Loucy (cell line): ENCODE results near the gene SASH1.

ENCODE experiments used
- EZH2phosphoT487 ChIP-seq: fragments of 200-600 bp; IDR thresholded peaks from 2 replicates; pipeline ENCODE4 v1.6.1; 2018; ENCODE audit warnings: antibody characterized with exemption, mild to moderate bottlenecking, moderate library complexity, borderline replicate concordance
- TF ChIP-seq, protein P1 (sequence below): fragments of 200-600 bp; sonication (generic); conservative IDR thresholded peaks from 2 replicates; pipeline ENCODE4 v1.5.1; 2014; ENCODE audit warnings: mild to moderate bottlenecking, antibody characterized with exemption, low read length

DNA sequence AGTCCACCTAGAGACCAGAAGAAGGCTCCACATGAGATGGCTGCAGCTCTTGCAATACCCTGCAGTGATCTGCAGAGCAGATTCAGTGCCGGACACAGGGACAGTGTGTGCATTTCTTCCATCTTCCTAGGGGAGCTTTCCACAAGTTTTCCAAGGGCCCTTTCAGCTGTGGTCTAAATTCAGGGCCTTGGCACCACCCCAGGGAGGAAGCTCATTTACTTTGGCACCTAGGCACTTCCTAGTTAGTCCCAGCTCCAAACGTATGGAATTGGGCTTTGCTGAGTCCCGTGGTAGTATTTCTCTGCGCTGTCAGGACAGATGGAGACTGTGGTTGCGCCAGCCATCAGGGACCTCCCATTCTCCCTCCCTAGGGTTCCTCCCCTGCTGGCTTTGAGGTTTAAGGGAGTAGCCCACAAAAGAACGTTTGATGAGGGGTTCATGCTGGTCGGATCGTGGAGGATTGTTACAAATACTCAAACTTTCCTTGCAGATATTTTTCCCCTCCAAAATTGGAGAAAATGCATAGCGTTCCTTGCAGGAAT is 221.9 kb downstream of the SASH1 start:
- TF ChIP-seq, protein P1, sequence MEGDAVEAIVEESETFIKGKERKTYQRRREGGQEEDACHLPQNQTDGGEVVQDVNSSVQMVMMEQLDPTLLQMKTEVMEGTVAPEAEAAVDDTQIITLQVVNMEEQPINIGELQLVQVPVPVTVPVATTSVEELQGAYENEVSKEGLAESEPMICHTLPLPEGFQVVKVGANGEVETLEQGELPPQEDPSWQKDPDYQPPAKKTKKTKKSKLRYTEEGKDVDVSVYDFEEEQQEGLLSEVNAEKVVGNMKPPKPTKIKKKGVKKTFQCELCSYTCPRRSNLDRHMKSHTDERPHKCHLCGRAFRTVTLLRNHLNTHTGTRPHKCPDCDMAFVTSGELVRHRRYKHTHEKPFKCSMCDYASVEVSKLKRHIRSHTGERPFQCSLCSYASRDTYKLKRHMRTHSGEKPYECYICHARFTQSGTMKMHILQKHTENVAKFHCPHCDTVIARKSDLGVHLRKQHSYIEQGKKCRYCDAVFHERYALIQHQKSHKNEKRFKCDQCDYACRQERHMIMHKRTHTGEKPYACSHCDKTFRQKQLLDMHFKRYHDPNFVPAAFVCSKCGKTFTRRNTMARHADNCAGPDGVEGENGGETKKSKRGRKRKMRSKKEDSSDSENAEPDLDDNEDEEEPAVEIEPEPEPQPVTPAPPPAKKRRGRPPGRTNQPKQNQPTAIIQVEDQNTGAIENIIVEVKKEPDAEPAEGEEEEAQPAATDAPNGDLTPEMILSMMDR = no peak
- no peak for TF ChIP-seq EZH2phosphoT487
